Prostate gland (tissue), 2 donors: ENCODE data around the gene TUT7. TPM values are rescaled to one million over a fixed set of nuclear protein-coding genes. Genes with fewer than 3 reads are reported as not detected.

Source experiments
- DNase-seq: peaks from one replicate; pipeline ENCODE4 v3.0.0-alpha.2; 2019; ENCODE audit warnings: low spot score
- H3K27ac ChIP-seq, 2 donors: fragments of 200-600 bp; sonication (generic); 2 replicates each; pipeline ENCODE4 v1.5.1; 2017 to 2019
- H3K27me3 ChIP-seq: fragments of 200-600 bp; sonication (generic); replicated peaks from 2 replicates; pipeline ENCODE4 v1.5.1; 2019; ENCODE audit not compliant: insufficient read depth
- H3K36me3 ChIP-seq, 2 donors: fragments of 200-600 bp; sonication (generic); 1 replicate in 1 of 2; 2 replicates in 1 of 2; pipeline versions ENCODE4 v1.5.1 to v1.8.1; 2017 to 2019
- H3K4me1 ChIP-seq: fragments of 200-600 bp; sonication (generic); replicated peaks from 2 replicates; pipeline ENCODE4 v1.5.1; 2019
- H3K4me3 ChIP-seq, 2 donors: fragments of 200-600 bp; sonication (generic); 2 replicates each; pipeline ENCODE4 v1.5.1; 2017 to 2019
- H3K9me3 ChIP-seq: fragments of 200-600 bp; sonication (generic); 2 replicates; pipeline ENCODE4 v1.5.1; 2017
- CTCF ChIP-seq, 4 experiments: fragments of 200-600 bp in 2 of 4; fragments of 450-650 bp in 2 of 4; sonication (generic) in 2 of 4; IDR thresholded peaks; 1 replicate in 3 of 4; 2 replicates in 1 of 4; pipeline ENCODE4 v1.5.1; 2016 to 2019; ENCODE audit warnings: antibody characterized with exemption in 4 of 4, mild to moderate bottlenecking in 2 of 4, moderate library complexity in 2 of 4
- POLR2A ChIP-seq: fragments of 450-650 bp; IDR thresholded peaks from one replicate; pipeline ENCODE4 v1.6.1; 2016; ENCODE audit warnings: antibody characterized with exemption, mild to moderate bottlenecking
- POLR2AphosphoS5 ChIP-seq: sonication (generic); formaldehyde crosslinking; IDR thresholded peaks from one replicate; pipeline ENCODE4 v1.6.1; 2017; ENCODE audit warnings: antibody characterized with exemption
- WGBS: methylation state at CpG from one replicate; pipeline ENCODE4 v1.1.5; 2018; 5-methylcytosine and 5-hydroxymethylcytosine counted together
- intact Hi-C: fragments of 100-400 bp; cut with DNase I; formaldehyde crosslinking; loops from one replicate; pipeline ENCODE4 v1.14.2; 2022
- total RNA-seq, 2 donors: library from RNA; depleted of rRNA; stranded (reverse); fragments of >200 nt; gene quantifications; one replicate each; pipeline ENCODE4 v1.1.0, GENCODE V29; 2016

The TUT7 gene
- total RNA-seq, 2 donors from 2014 or later: 44.0 to 112 TPM

DNA sequence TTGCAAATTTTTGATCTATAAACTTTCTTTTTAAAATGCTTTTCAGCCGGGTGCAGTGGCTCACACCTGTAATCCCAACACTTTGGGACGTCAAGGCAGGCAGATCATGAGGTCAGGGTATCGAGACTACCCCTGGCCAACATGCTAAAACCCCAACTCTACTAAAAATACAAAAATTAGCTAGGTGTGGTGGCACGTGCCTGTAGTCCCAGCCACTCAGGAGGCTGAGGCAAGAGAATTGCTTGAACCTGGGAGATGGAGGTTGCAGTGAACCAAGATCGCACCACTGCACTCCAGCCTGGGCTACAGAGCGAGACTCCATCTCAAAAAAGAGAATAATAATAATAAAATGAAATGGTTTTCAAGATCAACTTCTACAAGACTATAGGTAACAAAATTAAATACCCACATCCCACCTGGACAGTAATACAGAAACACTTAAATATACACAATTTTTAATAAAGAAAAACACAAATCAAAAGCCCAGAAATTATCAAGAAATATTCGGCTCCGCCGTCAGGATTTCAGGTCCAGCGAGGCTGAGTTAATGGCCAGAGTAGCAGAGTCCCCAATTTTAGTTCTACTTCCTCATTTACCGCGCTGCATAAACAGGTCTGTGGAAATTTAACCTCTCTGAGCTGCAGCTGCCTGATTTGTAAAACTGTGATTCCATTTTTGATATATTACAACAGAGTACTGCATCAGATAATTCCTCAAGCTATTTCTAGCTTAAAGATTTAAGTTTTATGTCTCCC lies 4.0 kb downstream of the TUT7 start:
- Histone ChIP-seq H3K9me3 (no peaks in the 10 kb centered on the region), H3K4me3 (peak overlapping the region; percentile 85 to 93), H3K36me3 (no peaks in the 10 kb centered on the region), H3K27ac (peak overlapping the region; percentile 93 to 97), H3K27me3 (no peaks in the 10 kb centered on the region), H3K4me1 (no peaks in the 10 kb centered on the region)
- TF ChIP-seq POLR2A: no peak
- TF ChIP-seq POLR2AphosphoS5: no peak
- no peak for TF ChIP-seq CTCF (IDR thresholded peaks at IDR 0.05)
- intact Hi-C loops: loop anchor here (5.0 kb wide), 1 partner anchor 68 kb away; the partner anchor contains the start of gene ISCA1
- DNase-seq: no peak
- 75% methylated on average over 12 of the region's 12 CpGs for WGBS

GRCh38 chr9:86349271-86349670 lies 4.9 kb downstream of the TUT7 start:
- peak overlapping the region in 1 of 2 donors; percentile 97 for H3K27ac ChIP-seq
- DNase-seq: no peak
- H3K4me3 ChIP-seq: peak overlapping the region; percentile 85 to 93
- H3K4me1 ChIP-seq: no peaks in the 10 kb centered on the region
- H3K36me3 ChIP-seq: peaks cover 0 to 4% of the 10 kb centered on the region in 2 donors
- no peaks in the 10 kb centered on the region for H3K9me3 ChIP-seq
- intact Hi-C loops: no loop called here
- H3K27me3 ChIP-seq: no peaks in the 10 kb centered on the region
- 35% methylated on average over 3 of the region's 3 CpGs for WGBS
- peak; percentile 47 for TF ChIP-seq POLR2AphosphoS5
- no peak for TF ChIP-seq CTCF (IDR thresholded peaks at IDR 0.05)

DNA sequence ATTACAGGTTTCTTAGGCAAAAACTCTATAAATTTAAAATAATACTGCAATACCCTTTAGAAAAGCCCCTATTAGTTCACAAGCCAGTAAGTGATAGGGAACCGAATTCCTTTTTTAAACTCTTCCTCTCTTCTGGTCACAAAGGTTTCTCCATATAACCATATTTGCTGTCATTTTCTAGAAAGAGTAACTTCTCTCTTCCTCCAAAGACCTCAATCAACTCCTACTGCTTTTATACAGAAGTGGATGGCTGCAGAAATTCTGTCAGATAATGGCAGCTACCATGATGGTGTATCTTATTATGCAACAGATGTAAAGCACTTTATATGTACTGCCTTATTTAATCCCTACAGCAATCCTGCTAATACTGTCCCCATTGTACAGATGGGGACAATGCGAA lies 6.2 kb downstream of the TUT7 start:
- no peak overlapping the region for H3K27ac ChIP-seq
- H3K9me3 ChIP-seq: no peaks in the 10 kb centered on the region
- 73% methylated on average over 2 of the region's 2 CpGs for WGBS
- no peaks in the 10 kb centered on the region for H3K27me3 ChIP-seq
- peaks cover 0 to 4% of the 10 kb centered on the region in 2 donors for H3K36me3 ChIP-seq
- H3K4me1 ChIP-seq: no peaks in the 10 kb centered on the region
- TF ChIP-seq POLR2AphosphoS5 (no peak), CTCF (IDR thresholded peaks at IDR 0.05) (no peak), POLR2A (no peak)
- peak overlapping the region in 1 of 2 donors; percentile 85 for H3K4me3 ChIP-seq
- intact Hi-C loops: no loop called here
- DNase-seq: no peak

GRCh38 chr9:86344818-86345217 lies 9.4 kb downstream of the TUT7 start:
- Histone ChIP-seq H3K36me3 (peaks cover 0 to 8% of the 10 kb centered on the region in 2 donors), H3K27me3 (no peaks in the 10 kb centered on the region), H3K9me3 (no peaks in the 10 kb centered on the region), H3K4me3 (no peak overlapping the region), H3K27ac (no peak overlapping the region), H3K4me1 (no peaks in the 10 kb centered on the region)
- DNase-seq: no peak
- intact Hi-C loops: no loop called here
- 56% methylated on average over 2 of the region's 2 CpGs for WGBS
- TF ChIP-seq POLR2AphosphoS5: no peak
- TF ChIP-seq CTCF (IDR thresholded peaks at IDR 0.05): no peak
- TF ChIP-seq POLR2A: no peak

GRCh38 chr9:86342269-86342668 lies 11.9 kb downstream of the TUT7 start:
- Histone ChIP-seq H3K27ac (no peak overlapping the region), H3K36me3 (peaks cover 6 to 8% of the 10 kb centered on the region in 2 donors), H3K4me1 (no peaks in the 10 kb centered on the region), H3K27me3 (no peaks in the 10 kb centered on the region), H3K9me3 (no peaks in the 10 kb centered on the region), H3K4me3 (no peak overlapping the region)
- DNase-seq: no peak
- intact Hi-C loops: no loop called here
- 97% methylated on average over 3 of the region's 3 CpGs for WGBS
- TF ChIP-seq POLR2AphosphoS5: no peak
- no peak for TF ChIP-seq CTCF (IDR thresholded peaks at IDR 0.05)
- no peak for TF ChIP-seq POLR2A
